NK-92 treated with Interleukin-12 subunit alpha and Interleukin-12 subunit beta, amount 100 ng/mL, for 24 hours (cell line): Measurements from ENCODE around the gene ZNF496.
"Not testable (repeated sequence)": the region's sequence is repeated elsewhere in the genome, so short reads cannot be mapped to it uniquely, and the experiment has no call there.

Experiments used
- DNase-seq: peaks from one replicate; lab custom pipeline; 2025; lab: John Stamatoyannopoulos, UW

ZNF496 gene

DNA sequence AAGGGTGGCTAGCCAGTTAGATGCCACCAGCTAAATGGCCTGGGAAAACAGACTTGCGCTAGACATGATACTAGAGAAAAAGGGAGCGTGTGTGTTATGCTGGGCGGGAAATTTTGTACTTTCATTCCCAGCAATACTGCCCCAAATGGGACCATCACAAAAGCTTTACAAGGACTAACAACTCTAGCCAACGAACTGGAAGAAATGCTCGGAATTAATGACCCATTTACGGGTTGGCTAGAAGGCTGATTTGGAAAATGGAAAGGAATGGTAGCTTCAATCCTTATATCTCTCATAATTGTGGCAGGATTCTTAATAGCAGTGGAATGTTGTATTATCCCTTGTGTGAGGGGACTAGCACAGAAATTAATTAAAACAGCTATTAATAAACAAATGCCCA lies 27.9 kb upstream of the ZNF496 start:
- no peak for DNase-seq

DNA sequence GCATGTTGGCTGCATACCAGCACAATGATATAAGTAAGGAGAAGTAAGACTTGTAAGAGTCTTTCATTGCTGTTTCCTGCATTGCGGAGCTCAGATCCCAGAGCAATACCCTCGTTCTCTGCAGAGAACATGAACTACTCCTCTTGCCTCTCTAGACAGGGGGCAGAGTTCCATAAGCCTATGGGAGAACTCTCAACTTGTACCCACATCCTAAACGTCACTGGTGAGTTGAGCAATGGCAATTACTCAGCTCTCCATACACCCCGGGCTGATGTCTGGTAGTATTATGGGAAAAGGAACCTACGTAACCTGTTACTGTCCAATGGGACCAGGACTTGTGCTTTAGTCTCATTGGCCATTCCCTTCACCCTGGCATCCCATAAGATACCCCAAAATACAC lies 27.3 kb upstream of the ZNF496 start:
- no peak for DNase-seq

DNA sequence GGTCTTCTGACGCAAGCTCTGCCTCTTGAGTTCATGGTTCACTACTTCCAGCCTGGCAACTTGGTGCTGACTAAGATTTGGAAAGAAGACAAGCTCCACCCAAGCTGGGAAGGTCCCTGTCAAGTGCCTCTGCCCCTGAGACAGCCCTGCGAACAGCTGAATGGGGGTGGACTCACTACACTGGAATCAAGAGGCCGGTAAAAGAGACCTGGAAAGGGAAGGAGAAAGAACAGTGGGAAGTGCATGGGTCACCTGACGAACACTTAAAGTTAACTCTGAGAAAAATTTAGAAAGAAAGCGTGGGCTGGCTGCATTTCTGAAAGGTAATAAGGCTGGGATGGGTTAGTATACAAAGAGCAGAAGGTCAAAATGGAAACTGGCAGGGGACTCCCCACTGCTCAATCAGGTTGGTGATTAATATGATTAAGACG lies 26.1 kb upstream of the ZNF496 start:
- DNase-seq: no peak

DNA sequence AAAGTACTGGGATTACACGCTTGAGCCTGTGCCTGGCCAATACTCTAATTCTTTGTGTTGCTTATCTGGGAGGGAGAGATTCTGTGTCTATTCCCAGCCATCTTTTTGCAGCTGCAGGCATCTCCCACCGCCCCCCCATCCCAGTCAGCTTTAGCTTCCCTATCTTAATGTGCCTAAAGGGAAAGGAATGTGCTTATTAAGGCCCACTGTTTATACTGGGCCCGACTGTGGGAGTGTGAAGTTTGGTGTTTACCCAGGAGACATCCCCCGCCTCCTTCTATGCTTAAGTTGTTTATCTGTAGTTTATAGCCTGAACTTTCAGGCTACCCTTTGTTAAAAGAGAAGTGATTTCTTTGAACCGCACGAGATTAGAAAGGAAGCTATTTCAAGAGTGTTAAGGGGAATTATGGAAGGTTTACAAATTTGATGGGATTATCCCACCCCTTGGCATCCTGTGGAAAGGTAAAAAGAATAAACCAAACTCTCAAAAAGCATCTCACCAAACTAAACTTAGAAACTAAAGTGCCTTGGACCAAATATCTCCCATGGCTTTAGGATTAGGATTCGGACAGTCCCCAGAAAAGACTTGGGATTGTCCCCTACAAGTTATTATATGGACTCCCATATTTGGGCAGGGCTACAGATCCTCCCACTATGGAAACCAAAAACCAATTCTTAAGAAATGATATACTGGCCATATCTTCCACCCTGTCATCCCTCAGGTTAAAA lies 25.5 kb upstream of the ZNF496 start:
- DNase-seq: no peak

DNA sequence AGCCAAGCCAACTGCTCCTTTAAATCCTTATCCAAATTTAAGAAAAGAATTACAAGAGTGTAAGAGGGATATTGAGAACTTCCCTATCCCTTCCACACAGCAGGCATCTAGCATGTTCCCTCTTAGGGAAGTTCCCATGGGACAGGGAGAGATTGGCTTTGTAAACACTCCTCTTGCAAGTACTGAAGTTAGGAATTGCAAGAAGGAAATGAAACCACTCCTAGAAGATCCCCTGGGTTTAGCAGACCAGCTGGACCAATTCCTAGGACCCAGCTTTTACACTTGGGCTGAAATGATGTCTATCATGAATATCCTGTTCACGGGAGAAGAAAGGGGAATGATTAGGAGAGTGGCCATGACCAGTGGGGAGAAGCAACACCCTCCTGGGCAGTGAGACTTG lies 23.5 kb upstream of the ZNF496 start:
- DNase-seq: not testable (repeated sequence)

DNA sequence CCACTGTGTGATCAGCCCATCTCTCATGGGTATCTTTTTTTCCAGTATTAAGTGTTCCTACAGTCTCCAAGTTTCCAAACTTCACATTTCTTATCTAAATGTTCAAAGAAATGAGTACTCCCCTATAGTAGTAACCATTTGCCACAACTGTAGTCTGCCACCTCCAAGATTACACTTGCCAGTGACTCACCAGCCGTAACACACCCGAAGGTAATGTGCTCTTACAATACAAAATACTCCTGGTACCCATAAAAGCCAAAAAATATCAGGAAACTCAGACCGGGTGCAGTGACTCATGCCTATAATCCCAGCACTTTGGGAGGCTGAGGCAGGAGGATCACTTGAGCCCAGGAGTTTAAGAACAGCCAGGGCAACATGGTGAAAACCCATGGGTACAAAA lies 20.5 kb upstream of the ZNF496 start:
- DNase-seq: no peak

DNA sequence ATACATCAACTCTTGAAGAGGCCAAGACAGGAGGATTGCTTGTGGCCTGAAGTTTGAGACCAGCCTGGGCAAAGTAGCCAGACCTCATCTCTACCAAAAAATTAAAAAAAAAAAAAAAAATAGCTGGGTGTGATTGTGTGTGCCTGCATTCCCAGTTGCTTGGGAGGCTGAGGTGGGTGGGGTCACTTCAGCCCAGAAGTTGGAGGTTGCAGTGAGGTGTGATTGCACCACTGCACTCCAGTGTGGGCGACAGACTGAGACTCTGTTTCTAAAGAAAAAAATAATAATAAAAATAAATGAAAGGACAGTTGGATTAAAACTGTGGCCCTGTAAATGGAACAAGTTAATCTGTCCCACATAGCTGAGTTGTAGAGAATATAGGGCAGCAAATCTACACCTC lies 18.9 kb upstream of the ZNF496 start:
- no peak for DNase-seq

DNA sequence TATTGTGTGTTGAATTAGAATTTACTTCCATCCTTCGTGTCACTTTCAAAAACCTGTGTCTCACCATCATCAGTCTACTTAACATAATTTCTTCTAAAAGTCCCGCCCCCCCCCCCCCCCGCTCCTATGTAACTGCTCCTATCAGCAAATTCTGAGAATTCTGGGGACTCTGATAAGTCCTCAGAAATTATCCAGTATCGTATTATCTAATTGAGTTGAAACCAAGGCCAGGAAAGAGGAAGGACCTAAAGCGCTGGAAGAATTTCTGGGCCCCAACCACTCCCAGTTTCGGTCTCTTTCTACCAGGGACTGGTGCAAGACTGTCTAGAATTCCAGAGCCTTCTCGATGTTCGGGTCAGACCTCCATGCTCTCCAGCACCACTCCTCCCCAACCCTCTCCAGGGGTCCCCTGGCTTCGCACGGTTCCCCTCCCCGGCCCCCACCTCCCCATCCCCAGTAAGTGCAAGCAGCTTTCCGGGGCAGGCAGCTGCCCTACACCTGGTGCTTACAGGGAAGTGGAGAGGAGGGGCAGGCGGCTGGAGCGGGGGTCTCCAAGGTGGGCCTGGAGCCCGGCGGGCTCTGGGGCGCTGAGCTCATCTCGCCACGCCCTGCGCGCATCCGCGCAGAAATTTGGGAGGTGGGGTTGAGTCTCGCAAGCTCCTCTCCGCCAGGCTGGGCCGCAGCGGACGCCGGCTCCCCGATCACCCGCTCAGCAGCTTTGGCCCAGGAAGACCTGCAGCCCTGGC lies 16.0 kb upstream of the ZNF496 start:
- DNase-seq: no peak

DNA sequence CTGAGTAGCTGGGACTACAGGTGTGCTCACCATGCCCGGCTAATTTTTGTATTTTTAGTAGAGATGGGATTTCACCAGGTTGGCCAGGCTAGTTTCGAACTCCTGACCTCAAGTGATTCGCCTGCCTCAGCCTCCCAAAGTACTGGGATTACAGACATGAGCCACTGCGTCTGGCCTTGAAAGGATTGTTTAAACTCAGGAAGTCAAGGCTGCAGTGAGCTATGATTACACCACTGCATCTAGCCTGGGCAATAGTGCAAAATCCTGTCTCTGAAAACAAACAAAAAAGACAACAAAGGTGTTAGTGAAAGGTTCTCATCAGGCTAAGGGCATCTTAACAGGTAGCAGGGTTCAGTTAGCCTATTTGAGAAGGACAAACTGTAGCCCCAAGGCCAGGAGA lies 14.2 kb upstream of the ZNF496 start:
- DNase-seq: no peak

DNA sequence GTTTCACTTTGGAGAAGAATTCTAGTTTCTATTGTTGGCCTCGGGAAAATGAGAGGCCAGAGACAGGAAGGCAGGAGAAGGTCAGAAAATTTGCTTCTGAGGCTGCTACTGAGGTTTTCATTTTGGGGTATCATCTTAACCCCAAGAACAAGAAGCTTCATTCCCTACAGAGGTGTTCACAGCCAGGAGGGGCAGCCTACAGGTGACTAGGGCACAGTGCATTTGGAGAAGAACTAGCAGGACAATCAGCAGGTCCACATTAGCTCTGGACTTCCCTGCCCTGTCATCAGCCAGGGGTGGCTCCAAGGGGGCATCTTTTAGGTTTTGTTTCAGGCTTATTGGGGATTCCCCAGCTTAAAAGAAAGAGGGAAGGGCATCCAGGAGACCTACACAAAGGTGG lies 12.1 kb upstream of the ZNF496 start:
- no peak for DNase-seq

DNA sequence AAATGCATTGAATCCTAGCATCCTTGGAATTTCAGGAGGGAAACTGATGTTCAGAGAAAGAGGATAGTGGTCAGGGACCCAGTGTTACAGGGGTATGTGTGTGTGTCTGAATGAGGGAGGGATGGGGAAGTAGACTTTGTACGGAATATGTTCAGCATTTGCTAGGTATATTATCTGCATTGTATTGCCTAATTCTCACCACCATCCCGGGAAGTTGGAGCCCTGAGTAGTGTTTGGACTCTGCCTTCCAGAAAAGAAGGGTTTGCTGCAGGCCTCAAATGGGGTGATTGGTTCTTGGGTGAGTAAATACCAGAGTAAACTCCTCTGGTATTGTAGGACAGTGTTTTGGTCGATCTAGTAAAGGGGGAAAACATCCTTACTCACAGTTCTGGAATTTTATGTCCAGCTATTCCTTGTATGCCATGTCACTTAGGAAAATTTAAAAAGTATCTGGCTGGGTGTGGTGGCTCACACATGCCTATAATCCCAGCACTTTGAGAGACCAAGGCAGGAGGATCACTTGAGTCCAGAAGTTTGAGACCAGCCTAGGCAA lies 7.1 kb upstream of the ZNF496 start:
- no peak for DNase-seq

DNA sequence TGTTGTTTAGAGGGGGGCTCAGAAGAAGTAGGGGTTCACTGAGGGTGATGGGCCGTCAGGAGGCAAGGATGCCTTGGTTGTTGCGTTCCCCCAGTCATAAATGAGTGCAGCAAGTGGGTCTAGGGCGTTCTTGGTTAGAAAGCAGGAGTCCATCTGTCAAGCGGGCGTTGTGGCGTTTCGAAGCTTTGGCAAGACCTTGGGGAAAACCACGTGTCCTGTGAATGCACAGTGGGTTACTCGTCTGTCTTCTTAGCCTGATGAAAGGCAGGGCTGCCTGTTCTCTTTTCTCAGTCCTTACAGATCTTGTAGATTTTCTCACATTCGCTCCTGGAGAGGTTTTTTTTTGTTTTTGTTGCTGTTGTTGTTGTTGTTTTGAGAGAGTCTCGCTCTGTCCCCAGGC lies 6.3 kb upstream of the ZNF496 start:
- no peak for DNase-seq

DNA sequence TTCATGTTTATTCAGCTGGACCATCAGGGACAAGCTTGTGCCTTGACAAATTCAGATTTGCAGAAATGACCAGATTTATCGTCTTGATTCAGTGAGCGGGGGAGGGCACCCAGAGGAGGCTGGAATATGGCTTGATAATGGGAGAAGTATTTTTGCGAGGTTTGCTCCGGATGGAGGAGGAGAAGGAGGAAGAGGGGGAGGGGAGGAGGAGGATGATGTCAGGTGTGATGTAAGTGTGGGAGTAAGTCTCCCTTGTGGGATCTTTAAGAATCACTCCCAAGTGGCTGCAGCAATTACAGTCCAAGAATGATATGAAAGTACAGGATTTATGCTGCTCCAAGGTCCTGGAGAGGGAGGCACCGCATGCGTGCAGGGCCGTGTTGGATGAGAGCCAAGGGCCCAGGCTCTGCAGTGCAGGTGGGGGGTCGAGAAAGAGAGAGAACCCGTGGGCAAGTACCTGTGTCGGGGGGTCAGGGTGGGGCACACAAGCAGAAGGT lies 5.6 kb upstream of the ZNF496 start:
- no peak for DNase-seq

DNA sequence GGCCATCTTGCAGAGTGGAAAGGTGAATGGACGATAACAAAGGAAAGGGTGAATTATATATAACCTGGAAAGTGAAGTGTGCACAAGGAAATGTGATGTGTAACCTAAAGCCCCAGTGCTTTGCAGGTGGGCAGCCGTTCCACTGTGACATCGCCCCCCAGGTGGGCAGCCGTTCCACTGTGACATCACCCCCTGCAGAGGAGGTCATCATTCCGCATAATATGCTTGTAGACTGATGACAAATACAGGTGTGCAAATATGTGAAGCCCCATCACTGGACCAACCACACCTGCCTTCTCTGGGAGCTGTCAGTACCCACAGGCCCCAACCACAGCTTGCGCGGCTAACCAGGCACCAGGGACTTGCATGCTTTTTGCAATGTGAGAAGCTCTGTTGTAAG lies 4.7 kb upstream of the ZNF496 start:
- no peak for DNase-seq

DNA sequence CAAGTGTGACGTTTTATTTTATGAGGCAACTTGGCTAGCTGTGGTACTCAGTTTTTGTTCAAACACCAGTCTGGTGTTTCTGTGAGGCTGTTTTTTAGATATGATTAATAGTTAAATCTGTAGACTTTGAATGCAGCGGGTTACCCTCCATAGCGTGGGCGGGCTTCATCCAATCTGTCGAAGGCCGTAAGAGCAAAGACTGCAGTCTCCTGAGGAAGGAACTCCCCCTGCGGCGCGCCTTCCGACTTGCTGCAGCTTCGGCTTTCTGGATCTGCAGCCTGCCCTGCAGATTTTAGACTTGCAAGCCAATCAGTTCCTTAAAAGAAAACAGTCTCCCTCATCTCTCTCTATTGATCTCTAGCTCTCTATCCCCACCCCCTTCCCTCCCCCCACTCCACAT lies 4.2 kb upstream of the ZNF496 start:
- no peak for DNase-seq

DNA sequence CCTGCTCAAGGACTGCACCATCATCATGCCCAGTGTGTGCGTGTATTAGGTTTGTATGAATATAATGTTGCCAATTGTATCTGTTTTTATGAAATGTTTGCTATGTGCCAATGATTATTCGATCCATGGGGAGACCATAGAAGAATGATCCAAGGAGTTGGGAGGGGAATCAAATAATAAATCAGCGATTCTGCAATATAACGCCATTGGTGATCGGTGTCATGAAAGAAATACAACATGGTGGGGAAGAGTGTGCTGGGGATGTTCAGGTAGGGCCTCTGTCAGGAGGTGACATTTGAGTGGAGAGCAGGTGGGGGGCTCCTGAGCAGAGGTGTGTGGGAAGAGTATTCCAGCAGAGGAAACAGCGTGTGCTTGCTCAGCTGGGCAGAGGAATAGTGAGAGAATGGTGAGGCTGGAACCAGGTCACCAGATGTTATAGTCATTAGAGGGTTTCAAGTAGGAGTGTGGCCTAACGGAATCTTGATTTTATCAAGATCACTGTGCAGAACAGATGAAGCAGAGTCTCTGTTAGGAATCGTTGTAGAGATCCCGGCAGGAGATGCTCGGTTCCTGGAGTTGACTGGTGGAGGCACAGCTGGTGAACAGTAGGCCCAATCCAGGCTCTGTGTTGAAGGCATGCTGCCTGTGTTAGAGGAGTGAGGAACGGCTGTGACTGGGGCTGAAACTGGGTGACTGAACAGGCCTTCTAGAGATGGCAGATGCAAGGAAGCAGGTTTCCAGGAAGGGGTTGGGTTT lies 2.9 kb upstream of the ZNF496 start:
- no peak for DNase-seq

DNA sequence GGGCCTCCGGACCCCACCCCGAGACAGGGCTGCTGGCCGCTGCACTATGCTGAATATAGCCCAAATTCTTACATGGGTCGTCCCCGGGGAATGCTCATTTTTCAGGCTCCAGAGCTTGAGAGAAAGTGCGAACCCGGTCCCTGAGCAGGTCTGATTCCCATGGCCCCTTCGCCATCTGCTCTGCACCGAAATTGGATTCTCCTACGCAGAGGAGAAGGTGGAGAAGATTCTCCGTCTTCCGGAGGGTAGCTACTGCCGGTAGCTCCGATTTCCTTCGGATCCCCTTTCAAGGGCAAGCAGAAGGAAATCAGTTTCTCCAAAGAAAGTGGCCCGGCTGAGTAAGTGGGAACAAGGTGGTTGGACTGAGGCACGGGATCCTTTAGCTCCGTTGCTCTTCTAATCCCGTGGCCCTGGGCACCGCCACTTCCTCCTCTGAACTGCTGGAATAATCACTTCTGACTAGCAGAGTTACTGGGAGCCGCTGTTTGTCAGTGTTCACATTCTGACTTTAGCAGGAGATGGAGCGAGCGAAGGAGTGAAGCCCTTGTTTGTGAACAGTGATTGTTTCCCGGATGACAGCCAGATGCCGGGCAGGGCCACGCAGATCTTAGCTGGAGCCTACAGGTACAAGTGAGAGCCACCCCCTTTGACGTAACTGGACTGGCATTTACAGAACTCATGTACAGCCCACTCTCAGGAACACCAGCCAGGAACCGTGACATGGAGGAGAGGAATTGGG lies 1.1 kb upstream of the ZNF496 start:
- no peak for DNase-seq

DNA sequence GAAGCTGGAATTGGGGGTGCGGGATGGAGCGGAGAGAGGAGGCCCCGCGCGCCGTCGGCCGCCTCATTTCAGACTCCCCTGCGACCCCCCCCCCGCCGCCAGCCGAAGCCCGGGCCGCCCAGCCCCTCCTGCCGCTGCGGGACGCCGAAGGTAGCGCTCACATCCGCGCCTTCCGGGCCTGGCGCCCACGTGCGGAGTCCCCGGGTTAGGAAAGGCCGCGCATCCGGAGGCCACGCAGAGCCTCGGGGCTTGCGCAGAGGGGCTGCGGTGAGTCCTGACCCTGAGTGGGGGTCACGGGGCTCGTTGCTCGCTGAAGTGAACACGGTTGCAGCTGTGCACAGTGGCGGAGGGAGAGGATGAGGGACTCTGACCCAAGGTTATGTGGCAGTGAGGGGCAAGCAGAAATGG lies 552 bp upstream of the ZNF496 start:
- DNase-seq: peak; percentile 21

DNA sequence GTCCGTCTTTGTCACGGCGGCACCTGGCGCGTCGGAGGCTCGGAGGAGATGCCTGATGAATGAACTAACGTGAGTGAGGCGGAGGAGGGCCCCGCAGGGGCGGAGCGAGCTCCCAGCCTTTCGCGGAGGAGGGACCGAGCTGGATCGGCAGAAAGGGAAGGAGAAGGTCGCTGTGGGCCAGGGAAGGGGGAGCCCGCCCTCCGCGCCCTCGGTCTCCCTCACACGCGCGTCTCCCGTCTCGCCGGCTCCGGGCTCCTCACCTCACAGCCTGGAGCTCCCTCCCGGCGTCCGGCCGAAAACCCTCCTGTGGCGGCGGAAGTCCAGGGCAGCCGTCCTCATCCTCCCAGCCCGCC lies 519 bp downstream of the ZNF496 start:
- DNase-seq: peak; percentile 25

DNA sequence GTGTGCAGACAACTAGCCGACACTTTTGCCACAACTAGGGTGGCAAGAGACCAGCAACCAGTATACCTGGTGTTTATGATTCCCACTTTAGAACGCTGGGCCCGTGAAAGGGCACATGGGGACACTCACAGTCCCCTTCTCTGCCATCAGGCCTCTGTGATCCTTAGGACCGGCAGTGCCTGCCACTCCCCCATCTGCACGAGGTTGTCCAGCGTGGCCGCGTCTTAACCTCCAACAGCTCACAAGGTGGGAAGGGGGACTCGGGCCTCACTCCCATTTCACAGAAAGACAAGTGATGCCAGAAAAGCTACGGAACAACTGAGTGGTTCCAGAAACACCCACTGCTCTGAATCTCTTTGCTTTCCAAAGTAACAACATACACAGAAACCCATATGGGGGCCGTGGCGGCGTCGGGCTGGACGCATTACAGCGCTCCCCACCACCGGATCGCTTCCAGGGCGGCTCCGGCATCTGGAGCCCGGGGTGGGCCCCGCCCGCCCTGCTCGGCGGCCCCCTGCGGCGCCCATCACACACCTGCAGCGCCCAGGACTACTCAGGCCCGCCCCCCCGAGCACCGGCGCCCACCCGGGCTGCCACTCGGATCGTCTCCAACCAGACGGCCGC lies 1.0 kb downstream of the ZNF496 start:
- no peak for DNase-seq

DNA sequence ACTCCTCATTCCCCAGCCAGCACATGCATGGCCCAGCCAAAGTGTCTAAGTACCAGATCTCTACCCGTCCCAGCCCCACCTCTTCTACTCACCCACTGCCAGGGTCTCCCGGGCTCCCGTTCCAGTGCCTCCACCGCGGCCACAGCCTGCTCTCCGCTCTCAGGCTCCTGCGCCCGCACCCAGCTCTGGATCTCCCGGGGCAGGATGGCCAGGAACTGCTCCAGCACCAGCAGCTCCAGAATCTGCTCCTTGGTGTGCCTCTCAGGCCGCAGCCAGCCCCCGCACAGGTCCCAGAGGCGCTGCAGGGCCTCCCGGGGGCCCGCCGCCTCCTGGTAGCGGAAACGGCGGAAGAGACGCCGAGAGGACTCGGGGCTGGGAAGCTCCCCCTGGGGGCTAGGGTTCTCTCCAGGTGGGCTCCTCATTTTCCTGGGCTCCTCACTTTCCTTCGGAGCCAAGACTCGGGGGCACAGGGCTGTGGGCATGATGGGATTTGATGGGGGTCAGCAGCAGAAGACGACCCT lies 2.5 kb downstream of the ZNF496 start:
- no peak for DNase-seq
